ENCODE measurements around the gene KCNJ10.

DNA sequence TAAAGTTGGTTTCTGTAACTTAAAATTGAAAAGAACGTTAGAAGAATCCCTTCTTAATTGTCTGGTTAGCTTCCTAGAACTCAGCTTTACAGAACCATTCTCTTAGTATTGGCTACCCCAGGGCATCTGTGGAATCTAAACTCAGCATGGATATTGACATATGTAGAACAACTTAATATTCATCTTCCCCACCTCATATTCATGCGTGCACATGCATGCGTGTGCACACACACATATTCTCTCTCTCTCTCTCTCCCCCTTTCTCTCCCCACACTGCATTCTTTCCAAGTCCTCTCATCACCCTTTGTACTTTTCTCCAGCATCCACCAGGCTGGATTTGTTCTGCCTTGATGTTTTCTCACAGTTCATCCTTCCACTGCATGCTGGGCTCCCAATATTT is 51.6 kb downstream of the KCNJ10 start:
- TF ChIP-seq, protein P1, sequence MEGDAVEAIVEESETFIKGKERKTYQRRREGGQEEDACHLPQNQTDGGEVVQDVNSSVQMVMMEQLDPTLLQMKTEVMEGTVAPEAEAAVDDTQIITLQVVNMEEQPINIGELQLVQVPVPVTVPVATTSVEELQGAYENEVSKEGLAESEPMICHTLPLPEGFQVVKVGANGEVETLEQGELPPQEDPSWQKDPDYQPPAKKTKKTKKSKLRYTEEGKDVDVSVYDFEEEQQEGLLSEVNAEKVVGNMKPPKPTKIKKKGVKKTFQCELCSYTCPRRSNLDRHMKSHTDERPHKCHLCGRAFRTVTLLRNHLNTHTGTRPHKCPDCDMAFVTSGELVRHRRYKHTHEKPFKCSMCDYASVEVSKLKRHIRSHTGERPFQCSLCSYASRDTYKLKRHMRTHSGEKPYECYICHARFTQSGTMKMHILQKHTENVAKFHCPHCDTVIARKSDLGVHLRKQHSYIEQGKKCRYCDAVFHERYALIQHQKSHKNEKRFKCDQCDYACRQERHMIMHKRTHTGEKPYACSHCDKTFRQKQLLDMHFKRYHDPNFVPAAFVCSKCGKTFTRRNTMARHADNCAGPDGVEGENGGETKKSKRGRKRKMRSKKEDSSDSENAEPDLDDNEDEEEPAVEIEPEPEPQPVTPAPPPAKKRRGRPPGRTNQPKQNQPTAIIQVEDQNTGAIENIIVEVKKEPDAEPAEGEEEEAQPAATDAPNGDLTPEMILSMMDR (IDR thresholded peaks at IDR 0.05; ENCODE audit: low read depth, low read length, poor library complexity, severe bottlenecking), result no peak
- TF ChIP-seq EZH2phosphoT487 (IDR thresholded peaks at IDR 0.05; ENCODE audit: borderline replicate concordance, low read length), result no peak
